IPS-18a (cell line): ENCODE data around the gene RNPEPL1.
"Not testable (repeated sequence)": the region's sequence is repeated elsewhere in the genome, so short reads cannot be mapped to it uniquely, and the experiment has no call there.

ENCODE experiments used
- H3K27ac ChIP-seq: one replicate; pipeline ENCODE4 v1.5.1; 2013; ENCODE audit warnings: low read length
- H3K27me3 ChIP-seq: one replicate; pipeline ENCODE4 v1.6.1; 2013; ENCODE audit warnings: mild to moderate bottlenecking, low read length; ENCODE audit not compliant: control insufficient read depth, insufficient read depth
- H3K36me3 ChIP-seq: one replicate; pipeline ENCODE4 v1.6.1; 2013; ENCODE audit warnings: low read depth, low read length; ENCODE audit not compliant: control insufficient read depth
- H3K4me1 ChIP-seq: one replicate; pipeline ENCODE4 v1.6.1; 2013; ENCODE audit warnings: low read depth, low read length; ENCODE audit not compliant: control insufficient read depth
- H3K4me3 ChIP-seq: one replicate; pipeline ENCODE4 v1.5.1; 2013; ENCODE audit warnings: low read length
- H3K9ac ChIP-seq: one replicate; pipeline ENCODE4 v1.6.1; 2013; ENCODE audit warnings: mild to moderate bottlenecking, low read length, moderate library complexity
- H3K9me3 ChIP-seq: one replicate; pipeline ENCODE4 v1.6.1; 2013; ENCODE audit warnings: low read depth, low read length; ENCODE audit not compliant: control insufficient read depth

The RNPEPL1 gene

DNA sequence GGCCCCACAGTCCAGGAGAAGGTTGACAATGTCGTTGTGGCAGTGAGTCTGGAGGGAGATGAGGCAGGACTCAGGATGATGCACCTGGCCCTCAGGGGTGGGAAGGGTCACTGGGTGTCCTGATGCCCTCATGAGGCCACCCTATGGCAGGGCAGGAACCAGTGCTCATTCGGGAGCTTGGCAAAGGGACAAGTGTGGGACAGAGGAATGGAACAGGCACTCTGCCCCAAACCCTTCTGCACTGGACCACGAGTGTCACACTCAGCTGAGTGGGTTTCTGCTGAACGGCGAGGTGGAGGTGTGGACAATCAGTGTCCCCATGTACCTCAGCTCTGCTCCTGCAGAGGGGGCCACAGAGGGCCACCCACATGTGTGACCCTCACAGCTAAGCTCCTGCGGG lies 42.5 kb upstream of the RNPEPL1 start:
- Histone ChIP-seq H3K4me3 (no peak overlapping the region), H3K27ac (no peak overlapping the region), H3K9me3 (peaks cover 15% of the 10 kb centered on the region), H3K36me3 (no peaks in the 10 kb centered on the region), H3K4me1 (no peaks in the 10 kb centered on the region), H3K9ac (no peak overlapping the region), H3K27me3 (peaks cover 2% of the 10 kb centered on the region)

DNA sequence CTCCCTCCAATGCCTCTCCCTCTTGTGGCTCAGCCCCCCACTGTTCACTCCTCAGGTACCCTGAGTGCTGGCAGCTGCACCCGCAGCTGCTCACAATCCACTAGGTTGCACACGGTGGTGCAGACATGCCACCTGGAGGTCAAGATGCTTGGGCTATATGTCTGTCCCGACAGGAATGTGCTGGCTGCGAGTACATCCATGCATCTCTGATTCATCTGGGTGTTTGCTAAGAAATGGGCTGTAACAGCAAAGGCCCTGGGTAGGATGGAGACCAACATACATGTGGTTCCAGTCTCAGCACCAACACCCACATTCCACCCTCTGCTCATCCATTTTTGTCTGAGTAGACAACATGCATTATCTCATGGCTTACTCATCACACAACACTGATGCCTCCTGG lies 41.8 kb upstream of the RNPEPL1 start:
- Histone ChIP-seq H3K36me3 (no peaks in the 10 kb centered on the region), H3K4me3 (no peak overlapping the region)

DNA sequence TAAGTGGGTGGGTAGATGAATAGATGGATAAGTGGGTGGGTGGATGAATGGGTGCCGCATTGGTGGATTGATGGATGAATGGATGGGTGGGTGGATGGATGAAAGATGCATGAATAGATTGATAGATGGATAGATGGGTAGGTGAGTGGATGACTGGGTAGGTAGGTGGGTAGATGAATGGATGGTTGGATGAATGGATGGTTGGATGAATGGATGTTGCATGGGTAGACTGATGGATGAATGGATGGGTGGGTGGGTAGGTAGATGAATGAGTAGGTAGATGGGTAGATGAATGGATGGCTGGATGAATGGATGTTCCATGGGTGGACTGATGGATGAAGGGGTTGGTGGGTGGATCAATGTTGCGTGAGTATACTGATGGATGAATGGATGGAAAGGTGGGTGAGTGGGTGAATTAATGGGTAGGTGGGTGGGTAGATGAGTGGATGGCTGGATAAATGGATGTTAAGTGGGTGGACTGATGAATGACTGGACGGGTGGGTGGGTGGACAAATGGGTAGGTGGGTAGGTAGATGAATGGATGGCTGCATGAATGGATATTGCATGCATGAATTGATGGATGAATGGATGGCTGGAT lies 41.0 kb upstream of the RNPEPL1 start:
- Histone ChIP-seq H3K4me1 (no peaks in the 10 kb centered on the region), H3K27ac (no peak overlapping the region), H3K9ac (no peak overlapping the region), H3K27me3 (no peaks in the 10 kb centered on the region), H3K36me3 (no peaks in the 10 kb centered on the region), H3K4me3 (no peak overlapping the region), H3K9me3 (peaks cover 28% of the 10 kb centered on the region)

More for the DNA sequence above, 41.8 kb upstream of the RNPEPL1 start:
- H3K9me3 ChIP-seq = peaks cover 21% of the 10 kb centered on the region
- no peak overlapping the region for H3K9ac ChIP-seq
- no peak overlapping the region for H3K27ac ChIP-seq
- no peaks in the 10 kb centered on the region for H3K27me3 ChIP-seq
- H3K4me1 ChIP-seq = no peaks in the 10 kb centered on the region

DNA sequence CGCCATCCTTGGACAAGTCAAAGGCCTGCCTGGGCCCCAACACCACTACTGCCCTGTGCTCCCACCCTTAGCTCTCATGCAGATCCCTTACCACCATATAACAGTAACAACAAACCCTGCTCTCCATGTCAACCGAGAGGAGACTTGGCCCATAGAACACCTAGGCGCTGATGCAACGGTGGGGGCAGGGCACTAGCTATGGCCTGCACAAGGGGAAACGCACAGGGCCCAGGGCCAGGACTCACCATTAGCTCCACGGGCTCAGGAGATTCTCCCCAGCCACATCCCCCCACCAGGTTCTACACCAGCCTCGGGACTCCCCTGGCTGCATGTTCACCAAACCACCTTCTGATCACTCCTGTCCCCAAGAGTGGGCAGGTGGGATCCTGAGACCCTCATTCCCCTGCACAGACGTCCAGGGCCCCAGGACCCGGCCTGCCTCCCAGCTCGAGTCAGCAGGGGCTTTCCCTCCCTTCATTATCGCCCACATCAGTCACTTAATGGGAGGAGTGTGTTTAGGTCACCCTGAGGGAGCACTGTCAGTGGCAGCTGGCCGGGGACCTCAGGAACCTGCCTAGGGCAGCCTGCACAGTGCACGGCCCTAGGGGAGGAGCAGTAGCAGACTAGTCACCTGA lies 39.8 kb upstream of the RNPEPL1 start:
- Histone ChIP-seq H3K9me3 (peaks cover 33% of the 10 kb centered on the region), H3K9ac (no peak overlapping the region), H3K4me3 (no peak overlapping the region), H3K4me1 (no peaks in the 10 kb centered on the region), H3K27me3 (no peaks in the 10 kb centered on the region), H3K36me3 (no peaks in the 10 kb centered on the region), H3K27ac (no peak overlapping the region)

DNA sequence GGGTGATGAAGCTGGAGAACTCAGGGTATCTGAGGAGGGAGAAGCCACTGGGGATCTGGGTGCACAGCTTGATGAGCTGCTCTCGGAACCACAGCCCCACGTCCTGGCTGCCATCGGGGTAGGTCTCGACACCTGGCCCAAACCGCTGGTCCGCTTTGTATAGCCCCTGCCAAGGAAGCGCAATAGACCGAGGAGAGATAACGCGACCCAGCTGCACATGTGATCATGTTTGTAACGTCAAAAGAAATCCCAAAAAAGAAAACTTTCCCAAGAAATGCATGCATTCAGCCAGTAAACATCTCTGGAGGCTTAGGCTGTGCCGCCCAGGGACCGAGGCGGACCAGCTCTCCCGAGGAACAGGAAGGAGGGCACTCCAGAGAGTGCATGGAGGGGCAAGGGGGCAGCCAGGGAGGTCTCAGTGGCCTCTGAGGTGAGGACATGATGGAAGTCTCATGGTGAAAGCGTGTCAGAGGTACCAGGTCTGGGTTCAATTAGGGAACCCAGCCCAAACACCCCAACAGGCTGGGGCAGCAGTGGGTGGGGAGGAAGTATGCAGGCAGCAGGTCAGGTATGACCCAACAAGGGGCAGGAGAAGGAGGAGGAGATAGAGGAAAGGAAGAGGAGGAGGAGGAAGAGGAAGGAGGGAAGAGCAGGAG lies 38.8 kb upstream of the RNPEPL1 start:
- no peak overlapping the region for H3K9ac ChIP-seq
- no peaks in the 10 kb centered on the region for H3K4me1 ChIP-seq
- H3K27ac ChIP-seq = no peak overlapping the region
- no peaks in the 10 kb centered on the region for H3K36me3 ChIP-seq
- H3K27me3 ChIP-seq = no peaks in the 10 kb centered on the region
- H3K9me3 ChIP-seq = peaks cover 33% of the 10 kb centered on the region
- H3K4me3 ChIP-seq = no peak overlapping the region

DNA sequence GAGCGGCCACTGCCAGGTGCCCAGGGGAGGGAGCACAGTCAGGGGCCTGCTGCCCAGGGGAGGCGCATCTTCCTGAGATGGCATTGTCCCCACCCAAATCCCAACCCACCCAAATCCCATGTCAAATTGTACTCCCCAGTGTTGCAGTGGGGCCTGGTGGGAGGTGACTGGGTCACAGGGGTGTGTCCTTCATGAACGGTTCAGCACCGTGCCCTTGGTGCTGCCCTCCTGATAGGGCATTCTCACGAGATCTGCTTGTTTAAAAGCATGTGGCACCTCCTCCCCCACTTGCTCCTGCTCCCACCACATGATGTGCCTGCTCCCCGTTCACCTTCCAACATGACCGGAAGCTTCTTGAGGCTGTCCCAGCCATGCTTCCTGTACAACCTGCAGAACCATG lies 38.1 kb upstream of the RNPEPL1 start:
- no peaks in the 10 kb centered on the region for H3K4me1 ChIP-seq
- H3K4me3 ChIP-seq = no peak overlapping the region
- H3K27me3 ChIP-seq = no peaks in the 10 kb centered on the region
- H3K27ac ChIP-seq = no peak overlapping the region
- H3K9me3 ChIP-seq = peaks cover 29% of the 10 kb centered on the region
- H3K36me3 ChIP-seq = no peaks in the 10 kb centered on the region
- no peak overlapping the region for H3K9ac ChIP-seq

DNA sequence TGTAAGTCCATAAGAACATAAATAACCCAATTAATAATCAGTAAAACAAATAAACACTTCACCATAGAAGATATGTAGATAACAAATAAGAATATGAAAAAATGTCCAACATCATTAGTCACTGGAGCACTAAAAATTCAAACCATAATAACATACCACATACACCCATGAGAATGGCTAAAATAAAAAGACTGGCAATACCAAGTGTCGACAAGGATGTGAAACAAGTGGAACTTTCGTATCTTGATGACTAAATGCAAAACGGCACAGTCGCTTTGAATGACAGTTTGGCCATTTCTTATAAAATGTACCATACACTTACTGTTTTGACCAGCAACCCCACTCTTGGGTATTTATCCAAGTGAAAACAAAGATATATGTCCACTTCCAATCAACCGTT lies 37.2 kb upstream of the RNPEPL1 start:
- H3K27ac ChIP-seq = no peak overlapping the region
- no peaks in the 10 kb centered on the region for H3K36me3 ChIP-seq
- no peak overlapping the region for H3K9ac ChIP-seq
- no peak overlapping the region for H3K4me3 ChIP-seq
- H3K9me3 ChIP-seq = peaks cover 22% of the 10 kb centered on the region
- no peaks in the 10 kb centered on the region for H3K4me1 ChIP-seq
- H3K27me3 ChIP-seq = no peaks in the 10 kb centered on the region

DNA sequence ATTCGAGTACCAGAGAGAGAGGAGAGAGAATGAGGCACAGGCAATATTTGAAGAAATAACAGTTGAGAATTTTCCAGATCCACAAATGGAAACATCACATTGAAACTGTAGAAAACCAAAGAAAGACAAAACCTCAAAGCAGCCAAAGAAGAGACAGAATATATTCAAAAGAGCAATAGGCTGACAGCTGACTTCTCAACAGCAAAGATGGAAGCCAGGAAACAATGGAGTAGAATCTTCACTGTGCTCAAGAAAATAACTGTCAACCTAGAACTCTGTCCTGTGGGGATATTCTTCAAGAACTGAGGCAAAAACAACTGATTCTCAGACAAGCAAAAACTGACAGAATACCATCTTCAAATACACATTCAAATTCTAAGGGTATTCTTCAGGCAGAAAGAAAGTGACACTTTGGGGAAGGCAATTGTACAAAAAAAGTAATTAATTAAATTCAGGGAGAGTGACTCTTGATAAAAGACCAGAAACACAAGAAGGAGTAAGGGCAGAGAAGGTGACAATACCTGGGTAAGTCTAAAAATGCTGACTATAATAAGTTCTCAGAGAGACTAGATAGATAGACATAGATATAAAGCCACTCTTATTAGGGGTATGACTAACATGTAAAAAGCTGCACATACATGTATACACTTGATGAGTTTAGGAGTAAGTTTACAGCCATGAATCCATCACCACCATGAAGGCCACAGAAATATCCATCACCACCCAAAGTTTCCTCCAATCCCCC lies 36.1 kb upstream of the RNPEPL1 start:
- Histone ChIP-seq H3K27ac (no peak overlapping the region), H3K9ac (no peak overlapping the region), H3K36me3 (no peaks in the 10 kb centered on the region), H3K4me1 (no peaks in the 10 kb centered on the region), H3K27me3 (no peaks in the 10 kb centered on the region), H3K4me3 (no peak overlapping the region), H3K9me3 (peaks cover 18% of the 10 kb centered on the region)

DNA sequence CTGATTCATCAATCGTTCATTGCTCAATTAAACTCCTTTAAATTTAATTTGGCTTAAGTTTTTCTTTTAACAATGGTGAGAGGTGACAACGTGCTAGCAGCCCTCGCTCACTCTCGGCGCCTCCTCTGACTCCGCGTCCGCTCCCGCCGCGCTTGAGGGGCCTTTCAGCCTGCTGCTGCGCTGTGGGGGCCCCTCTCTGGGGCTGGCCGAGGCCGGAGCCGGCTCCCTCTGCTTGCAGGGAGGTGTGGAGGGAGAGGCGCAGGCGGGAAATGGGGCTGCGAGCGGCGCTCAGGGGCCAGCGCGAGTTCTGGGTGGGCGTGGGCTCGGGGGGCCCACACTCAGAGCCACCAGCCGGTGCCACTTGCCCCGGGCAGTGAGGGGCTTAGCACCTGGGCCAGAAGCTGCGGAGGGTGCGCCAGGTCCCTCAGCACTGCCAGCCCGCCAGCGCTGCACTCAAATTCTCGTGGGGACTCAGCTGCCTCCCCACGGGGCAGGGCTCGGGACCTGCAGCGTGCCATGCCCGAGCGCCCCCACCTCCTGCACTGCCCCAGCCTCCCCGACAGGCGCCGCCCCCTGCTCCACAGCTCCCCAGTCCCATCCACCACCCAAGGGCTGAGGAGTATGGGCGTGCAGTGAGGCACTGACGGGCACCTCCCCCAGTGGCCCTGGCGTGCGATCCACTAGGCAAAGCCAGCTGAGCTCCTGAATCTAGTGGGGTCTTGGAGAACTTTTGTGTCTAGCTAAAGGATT lies 30.1 kb upstream of the RNPEPL1 start:
- Histone ChIP-seq H3K36me3 (no peaks in the 10 kb centered on the region), H3K4me3 (no peak overlapping the region), H3K27me3 (no peaks in the 10 kb centered on the region), H3K9ac (no peak overlapping the region), H3K4me1 (no peaks in the 10 kb centered on the region), H3K9me3 (no peaks in the 10 kb centered on the region), H3K27ac (no peak overlapping the region)

DNA sequence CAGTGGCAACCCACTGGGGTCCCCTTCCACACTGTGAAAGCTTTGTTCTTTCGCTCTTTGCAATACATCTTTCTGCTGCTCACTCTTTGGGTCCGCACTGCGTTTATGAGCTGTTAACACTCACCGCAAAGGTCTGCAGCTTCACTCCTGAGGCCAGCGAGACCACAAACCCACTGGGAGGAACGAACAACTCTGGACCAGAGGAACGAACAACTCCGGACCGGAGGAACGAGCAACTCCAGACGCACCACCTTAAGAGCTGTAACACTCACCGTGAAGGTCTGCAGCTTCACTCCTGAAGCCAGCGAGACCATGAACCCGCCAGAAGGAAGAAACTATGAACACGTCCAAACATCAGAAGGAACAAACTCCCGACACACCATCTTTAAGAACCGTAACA lies 29.2 kb upstream of the RNPEPL1 start:
- H3K27ac ChIP-seq, H3K9ac ChIP-seq, H3K27me3 ChIP-seq, H3K4me1 ChIP-seq, H3K9me3 ChIP-seq, H3K4me3 ChIP-seq, H3K36me3 ChIP-seq: not testable (repeated sequence)

DNA sequence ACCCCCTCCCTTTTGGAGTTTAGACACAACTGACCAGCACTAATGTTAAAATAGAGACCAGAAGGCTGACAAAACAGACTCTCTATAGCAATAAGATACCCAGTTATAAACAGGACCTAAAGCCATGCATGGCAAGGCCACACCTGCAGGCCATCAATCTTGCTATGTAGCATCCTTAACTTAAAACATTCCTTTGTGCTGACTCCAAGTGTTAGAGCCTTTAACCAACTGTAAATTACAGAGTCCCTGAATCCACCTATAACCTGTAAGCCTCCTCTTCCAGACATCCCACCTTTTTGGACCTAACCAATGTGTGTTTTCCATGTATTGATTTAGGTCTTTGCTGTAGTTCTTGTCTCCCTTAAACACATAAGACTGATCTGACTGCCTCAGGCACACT lies 28.4 kb upstream of the RNPEPL1 start:
- no peak overlapping the region for H3K9ac ChIP-seq
- no peaks in the 10 kb centered on the region for H3K36me3 ChIP-seq
- no peaks in the 10 kb centered on the region for H3K9me3 ChIP-seq
- H3K27me3 ChIP-seq = no peaks in the 10 kb centered on the region
- no peak overlapping the region for H3K4me3 ChIP-seq
- H3K27ac ChIP-seq = no peak overlapping the region
- H3K4me1 ChIP-seq = no peaks in the 10 kb centered on the region
